Fibroblast of lung (primary cell): ENCODE measurements around the gene ATRN. TPM values are rescaled to one million over a fixed set of nuclear protein-coding genes. Genes with fewer than 3 reads are reported as not detected.

Source experiments
- DNase-seq, 2 donors: peaks; one replicate each; pipeline versions ENCODE4 v3.0.0 to v3.0.0-alpha.2; 2010; ENCODE audit warnings: low read depth in 2 of 2
- H2AFZ ChIP-seq: 2 replicates; pipeline ENCODE4 v1.5.1; 2012; ENCODE audit warnings: low read length, control low read depth, inconsistent platforms
- H3K27ac ChIP-seq: 2 replicates; pipeline ENCODE4 v1.5.1; 2011; ENCODE audit warnings: low read length, control low read depth; ENCODE audit not compliant: insufficient read depth
- H3K27me3 ChIP-seq: 2 replicates; pipeline ENCODE4 v1.5.1; 2011; ENCODE audit warnings: mild to moderate bottlenecking, low read length; ENCODE audit not compliant: control insufficient read depth, insufficient read depth
- H3K36me3 ChIP-seq: 2 replicates; pipeline ENCODE4 v1.5.1; 2011; ENCODE audit warnings: low read length; ENCODE audit not compliant: control insufficient read depth, insufficient read depth
- H3K4me1 ChIP-seq: 2 replicates; pipeline ENCODE4 v1.5.1; 2011; ENCODE audit warnings: low read length; ENCODE audit not compliant: control insufficient read depth, insufficient read depth; ENCODE audit errors: extremely low read depth
- H3K4me2 ChIP-seq: 2 replicates; pipeline ENCODE4 v1.5.1; 2011; ENCODE audit warnings: low read length, control low read depth; ENCODE audit not compliant: insufficient read depth; ENCODE audit errors: extremely low read depth
- H3K4me3 ChIP-seq, 4 experiments: fragments of 200-600 bp in 1 of 4; sonication (generic) in 1 of 4; replicated peaks in 1 of 4; 2 replicates each; pipeline ENCODE4 v1.5.1; 2011 to 2016; ENCODE audit warnings: low read length in 4 of 4, low read depth in 3 of 4, mild to moderate bottlenecking in 3 of 4, control low read depth in 2 of 4, inconsistent platforms in 1 of 4, mixed read lengths in 1 of 4; ENCODE audit not compliant: insufficient read depth in 1 of 4; ENCODE audit errors: control extremely low read depth in 1 of 4
- H3K79me2 ChIP-seq: 2 replicates; pipeline ENCODE4 v1.5.1; 2012; ENCODE audit warnings: mild to moderate bottlenecking, low read length, inconsistent platforms; ENCODE audit not compliant: control insufficient read depth, insufficient read depth
- H3K9ac ChIP-seq: 2 replicates; pipeline ENCODE4 v1.5.1; 2011; ENCODE audit warnings: mild to moderate bottlenecking, low read length, control low read depth; ENCODE audit not compliant: insufficient read depth
- H3K9me3 ChIP-seq: 2 replicates; pipeline ENCODE4 v1.5.1; 2012; ENCODE audit warnings: low read depth, low read length; ENCODE audit not compliant: control insufficient read depth, insufficient read depth
- H4K20me1 ChIP-seq: 2 replicates; pipeline ENCODE4 v1.5.1; 2011; ENCODE audit warnings: low read length; ENCODE audit not compliant: control insufficient read depth, insufficient read depth; ENCODE audit errors: extremely low read depth
- CTCF ChIP-seq, 2 donors: IDR thresholded peaks in 1 of 2; conservative IDR thresholded peaks in 1 of 2; 1 replicate in 1 of 2; 2 replicates in 1 of 2; pipeline ENCODE4 v1.5.1; 2011 to 2012; ENCODE audit warnings: low read length in 2 of 2, control low read depth in 1 of 2, inconsistent platforms in 1 of 2, low read depth in 1 of 2, mild to moderate bottlenecking in 1 of 2
- EZH2 ChIP-seq: IDR thresholded peaks from 2 replicates; pipeline ENCODE4 v1.5.1; 2012; ENCODE audit warnings: low read length, control low read depth, mild to moderate bottlenecking; ENCODE audit errors: missing control alignments
- polyA plus RNA-seq, 2 donors: library from polyadenylated mRNA; depleted of rRNA in 1 of 2; stranded (reverse) in 1 of 2; unstranded in 1 of 2; fragments of >200 nt; gene quantifications; 2 replicates each; pipeline ENCODE4 v1.2.1, GENCODE V29; 2011 to 2012; ENCODE audit warnings: missing spikeins in 1 of 2
- total RNA-seq: library from RNA; depleted of rRNA; stranded (reverse); fragments of >200 nt; gene quantifications from 2 replicates; pipeline ENCODE4 v1.2.1, GENCODE V29; 2014

The ATRN gene
- total and polyA plus RNA-seq, 2 donors (not counting 1 experiment from before 2014, with no cell fraction given): 30.6 to 48.8 TPM

GRCh38 chr20:3655131-3655405, 184.2 kb downstream of the ATRN start:
- TF ChIP-seq CTCF (conservative IDR thresholded peaks at IDR 0.05 in 1 of 2, IDR thresholded peaks at IDR 0.05 in 1 of 2; ENCODE audit: low read depth in 1 of 2, low read length in 2 of 2): no peak
- no peak for TF ChIP-seq EZH2
- Histone ChIP-seq H3K4me1 (no peaks in the 10 kb centered on the region), H3K27ac (no peak overlapping the region), H3K27me3 (peaks cover 7% of the 10 kb centered on the region), H3K4me3 (no peak overlapping the region), H3K9me3 (no peaks in the 10 kb centered on the region), H2AFZ (no peak overlapping the region), H3K4me2 (no peak overlapping the region), H3K79me2 (no peaks in the 10 kb centered on the region), H4K20me1 (no peaks in the 10 kb centered on the region), H3K36me3 (peaks cover 1% of the 10 kb centered on the region), H3K9ac (no peak overlapping the region)
- no peak for DNase-seq

- H3K79me2 ChIP-seq: no peaks in the 10 kb centered on the region
- TF ChIP-seq EZH2 (no peak), CTCF (conservative IDR thresholded peaks at IDR 0.05 in 1 of 2, IDR thresholded peaks at IDR 0.05 in 1 of 2; ENCODE audit: low read depth in 1 of 2, low read length in 2 of 2) (no peak)
- no peak for DNase-seq
- H3K27ac ChIP-seq: no peak overlapping the region
- H3K9me3 ChIP-seq: no peaks in the 10 kb centered on the region
- H3K4me3 ChIP-seq: no peak overlapping the region
- no peak overlapping the region for H2AFZ ChIP-seq
- H3K36me3 ChIP-seq: no peaks in the 10 kb centered on the region
- no peaks in the 10 kb centered on the region for H3K4me1 ChIP-seq
- H3K4me2 ChIP-seq: no peak overlapping the region
- no peaks in the 10 kb centered on the region for H4K20me1 ChIP-seq
- H3K9ac ChIP-seq: no peak overlapping the region
- peaks cover 32% of the 10 kb centered on the region for H3K27me3 ChIP-seq
These were observed 187.3 kb downstream of the ATRN start for GRCh38 chr20:3658019-3658715.

GRCh38 chr20:3658716-3659491, 188.1 kb downstream of the ATRN start:
- H3K4me1 ChIP-seq: no peaks in the 10 kb centered on the region
- no peak for TF ChIP-seq EZH2
- no peak for TF ChIP-seq CTCF (conservative IDR thresholded peaks at IDR 0.05 in 1 of 2, IDR thresholded peaks at IDR 0.05 in 1 of 2; ENCODE audit: low read depth in 1 of 2, low read length in 2 of 2)

More at GRCh38 chr20:3658716-3659491, 188.1 kb downstream of the ATRN start:
- Histone ChIP-seq H3K4me3 (no peak overlapping the region), H2AFZ (no peak overlapping the region), H3K79me2 (no peaks in the 10 kb centered on the region), H3K4me2 (no peak overlapping the region), H3K27me3 (peaks cover 33% of the 10 kb centered on the region), H3K9me3 (no peaks in the 10 kb centered on the region), H3K36me3 (no peaks in the 10 kb centered on the region), H3K27ac (no peak overlapping the region), H4K20me1 (no peaks in the 10 kb centered on the region), H3K9ac (no peak overlapping the region)
- DNase-seq: no peak
